Sciatic nerve (tissue), 2 donors: ENCODE data around the gene GAK. TPM values are rescaled to one million over a fixed set of nuclear protein-coding genes. Genes with fewer than 3 reads are reported as not detected.

Source experiments
- ATAC-seq: fragments of 200-7000 bp; cut with Tn5 transposase; one replicate; pipeline ENCODE4 v1.9.1; 2020; ENCODE audit warnings: mild to moderate bottlenecking, moderate library complexity
- DNase-seq: peaks from one replicate; pipeline ENCODE4 v3.0.0-alpha.2; 2020; ENCODE audit warnings: low spot score
- intact Hi-C: fragments of 100-400 bp; cut with DNase I; formaldehyde crosslinking; loops from one replicate; pipeline ENCODE4 v1.14.2; 2022
- total RNA-seq: library from RNA; stranded (reverse); fragmentation: NEBNext Ultra II Directional; extraction: Animal tissue kit (Norgen Biotek cat#: 25700); gene quantifications from one replicate; pipeline ENCODE4 v1.2.1, GENCODE V29; 2021
- donor health status: DM: no; HTN: no; CAD: no.
- donor health status: DM: no; HTN: no; CAD: no.

Gene GAK
- total RNA-seq, 1 donor from 2014 or later, result 96.6 TPM

- ATAC-seq, result no peak
- DNase-seq, result no peak
- intact Hi-C loops, result no loop called here
Observed at GRCh38 chr4:829291-829690, 102.8 kb downstream of the GAK start.

GRCh38 chr4:828641-829271 lies 103.4 kb downstream of the GAK start:
- ATAC-seq, result no peak
- intact Hi-C loops, result no loop called here
- no peak for DNase-seq

- intact Hi-C loops, result no loop called here
- ATAC-seq, result no peak
- DNase-seq, result no peak
Observed at GRCh38 chr4:827209-828081, 104.7 kb downstream of the GAK start.

DNA sequence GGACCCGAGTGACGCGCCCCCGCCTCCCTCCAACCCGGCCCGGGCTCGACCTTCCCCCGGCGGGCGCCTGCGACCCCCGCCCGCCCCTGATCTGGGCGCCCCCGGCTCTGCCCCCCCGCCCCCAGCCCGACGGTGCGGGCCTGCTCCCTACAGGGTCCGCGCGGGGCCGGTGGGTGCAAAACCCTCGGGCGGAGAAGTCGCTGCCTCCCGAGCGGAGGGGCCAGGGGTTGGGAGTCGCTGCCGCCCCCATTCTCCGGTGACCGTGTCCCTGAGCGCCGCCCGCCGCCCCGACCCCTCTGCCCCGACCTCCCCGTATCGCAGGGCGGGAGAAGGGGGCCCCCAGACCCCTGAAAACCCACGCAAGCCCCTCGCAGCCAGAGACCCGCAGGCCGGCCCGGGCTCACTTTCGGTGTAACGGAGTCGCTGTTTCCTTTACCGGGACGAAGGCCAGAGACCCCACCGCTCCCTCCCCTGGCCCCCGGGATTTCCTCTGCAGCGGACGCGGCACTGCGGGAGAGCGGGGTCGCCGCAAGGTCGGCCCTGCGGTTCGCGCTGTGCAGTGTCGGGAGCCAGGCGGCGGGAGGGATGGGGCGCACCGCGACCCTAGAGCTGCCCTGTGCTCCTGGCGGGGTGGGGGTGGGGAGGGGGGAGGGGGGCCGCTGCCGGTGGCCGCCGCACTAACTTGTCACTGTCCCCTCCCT lies 105.5 kb downstream of the GAK start:
- intact Hi-C loops, result no loop called here
- no peak for ATAC-seq
- no peak for DNase-seq

DNA sequence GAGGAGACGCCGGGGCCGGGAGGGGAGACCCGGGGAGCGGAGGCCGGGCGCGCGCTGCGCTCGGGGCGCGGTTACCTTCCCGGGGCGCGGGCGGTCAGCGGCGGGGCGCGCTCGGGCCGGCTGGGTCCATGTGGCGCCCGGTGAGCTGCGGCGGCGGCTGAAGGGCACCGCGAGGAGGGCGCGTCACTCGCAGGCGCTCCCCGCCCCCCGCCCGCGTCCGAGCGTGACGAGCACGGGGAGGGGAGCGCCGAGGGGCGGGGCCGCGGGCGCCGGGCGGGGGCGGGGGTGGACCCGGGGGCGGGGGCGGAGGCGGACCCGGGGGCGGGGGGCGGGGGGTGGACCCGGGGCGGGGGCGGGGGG lies 106.2 kb downstream of the GAK start, which contains the start of gene CPLX1:
TSS of gene CPLX1 (minus strand) at position 159 of the 360 bp plus-strand sequence. CDS start 1,607 bp downstream, outside the sequence.
- DNase-seq (no peak), ATAC-seq (no peak)
- intact Hi-C loops, result no loop called here

DNA sequence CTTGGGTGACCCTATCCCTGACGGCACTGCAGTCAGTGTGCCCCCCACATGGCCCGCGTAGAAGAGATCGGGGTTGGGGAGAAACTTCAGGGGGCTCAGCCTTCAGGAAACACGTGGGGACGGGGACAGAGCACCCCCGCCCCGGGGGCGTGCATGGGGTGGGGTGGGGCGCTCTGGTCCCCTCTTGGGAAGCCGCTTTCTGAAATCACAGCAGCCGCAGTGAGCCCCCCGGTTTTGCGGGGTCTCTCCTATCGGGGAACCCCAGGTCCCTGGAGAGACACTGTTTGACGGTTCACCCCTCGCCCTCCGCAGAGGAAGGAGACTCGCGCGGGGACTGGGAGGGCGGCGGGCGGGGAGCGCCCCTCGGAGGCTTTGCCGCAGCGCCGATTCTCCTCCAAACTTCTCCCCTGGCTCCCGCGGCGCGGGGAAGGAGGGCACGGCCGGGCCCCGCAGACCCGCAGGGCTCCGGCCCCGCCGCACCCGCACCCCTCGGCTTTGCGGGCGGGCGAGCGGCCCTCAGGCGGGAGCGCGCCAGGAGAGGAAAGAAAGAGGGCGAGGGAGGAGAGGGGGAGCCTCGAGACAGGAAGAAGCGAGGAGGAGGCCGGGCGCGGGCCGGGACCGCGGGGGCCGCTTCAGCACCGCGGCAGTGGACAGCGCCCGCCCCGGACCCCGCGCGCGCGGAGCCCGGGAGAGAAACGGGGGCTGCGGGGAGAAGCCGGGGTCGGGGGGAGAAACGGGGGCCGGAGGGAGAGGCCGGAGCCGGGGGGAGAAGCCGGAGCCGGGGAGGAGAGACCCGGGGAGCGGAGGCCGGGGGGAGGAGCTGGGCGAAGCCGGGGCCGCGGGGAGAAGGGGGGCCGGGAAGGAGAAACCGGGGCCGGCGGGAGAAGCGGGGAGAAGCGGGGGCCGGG lies 106.8 kb downstream of the GAK start:
- DNase-seq (no peak), ATAC-seq (peak; percentile 52)
- intact Hi-C loops, result no loop called here

- no peak for ATAC-seq
- DNase-seq, result no peak
- intact Hi-C loops, result loop anchor here (5.0 kb wide), 1 partner anchor 62 kb away; no protein-coding TSS in a partner anchor
Observed at GRCh38 chr4:824461-825062, 107.6 kb downstream of the GAK start.

DNA sequence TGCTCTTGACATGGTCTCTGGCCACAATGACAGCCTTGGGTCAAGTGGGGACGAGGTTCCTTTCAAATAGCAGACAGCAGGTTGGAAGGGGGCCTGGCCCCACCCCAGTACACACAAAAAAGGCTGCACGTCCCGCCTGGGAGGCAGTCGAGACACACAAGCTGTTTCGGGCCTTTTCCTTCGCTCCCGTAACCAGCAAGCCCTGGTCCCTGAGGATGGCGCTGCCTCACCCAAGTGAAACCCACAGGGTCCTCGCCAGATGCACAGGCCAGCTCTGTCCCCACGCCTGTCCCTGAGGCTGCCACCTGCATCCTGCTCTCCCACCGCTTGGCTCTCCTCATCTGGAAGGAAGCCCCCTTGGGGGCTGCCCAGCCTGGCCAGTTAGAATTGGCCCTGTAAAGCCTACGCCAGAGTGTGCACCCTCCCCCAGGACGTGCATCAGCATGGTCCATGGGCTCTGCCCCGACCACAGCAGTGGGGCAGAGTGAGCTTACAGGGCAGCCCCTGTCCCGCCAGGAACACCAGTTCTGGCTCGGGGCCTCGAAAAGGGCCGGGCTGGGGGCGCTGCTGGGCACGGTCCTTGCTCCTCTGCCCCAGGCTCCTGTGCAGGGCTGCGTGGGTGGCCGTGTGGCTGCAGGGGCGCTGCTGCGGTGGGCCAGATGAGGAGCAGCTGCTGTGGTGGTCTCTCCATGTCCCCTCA lies 108.2 kb downstream of the GAK start:
- DNase-seq, result no peak
- intact Hi-C loops, result loop anchor here (5.0 kb wide), 1 partner anchor 62 kb away; no protein-coding TSS in a partner anchor
- no peak for ATAC-seq

GRCh38 chr4:823176-823760 lies 108.8 kb downstream of the GAK start:
- ATAC-seq (no peak), DNase-seq (no peak)
- intact Hi-C loops, result loop anchor here (5.0 kb wide), 1 partner anchor 61 kb away; no protein-coding TSS in a partner anchor

GRCh38 chr4:822361-823175 lies 109.5 kb downstream of the GAK start:
- intact Hi-C loops, result loop anchor here (5.0 kb wide), 1 partner anchor 60 kb away; no protein-coding TSS in a partner anchor
- ATAC-seq (no peak), DNase-seq (no peak)

- ATAC-seq (no peak), DNase-seq (no peak)
- intact Hi-C loops, result loop anchor here (5.0 kb wide), 1 partner anchor 59 kb away; no protein-coding TSS in a partner anchor
Observed at GRCh38 chr4:821631-822030, 110.5 kb downstream of the GAK start.

- DNase-seq (no peak), ATAC-seq (no peak)
- intact Hi-C loops, result loop anchor here (5.0 kb wide), 1 partner anchor 59 kb away; no protein-coding TSS in a partner anchor
Observed at GRCh38 chr4:821181-821591, 110.9 kb downstream of the GAK start.

DNA sequence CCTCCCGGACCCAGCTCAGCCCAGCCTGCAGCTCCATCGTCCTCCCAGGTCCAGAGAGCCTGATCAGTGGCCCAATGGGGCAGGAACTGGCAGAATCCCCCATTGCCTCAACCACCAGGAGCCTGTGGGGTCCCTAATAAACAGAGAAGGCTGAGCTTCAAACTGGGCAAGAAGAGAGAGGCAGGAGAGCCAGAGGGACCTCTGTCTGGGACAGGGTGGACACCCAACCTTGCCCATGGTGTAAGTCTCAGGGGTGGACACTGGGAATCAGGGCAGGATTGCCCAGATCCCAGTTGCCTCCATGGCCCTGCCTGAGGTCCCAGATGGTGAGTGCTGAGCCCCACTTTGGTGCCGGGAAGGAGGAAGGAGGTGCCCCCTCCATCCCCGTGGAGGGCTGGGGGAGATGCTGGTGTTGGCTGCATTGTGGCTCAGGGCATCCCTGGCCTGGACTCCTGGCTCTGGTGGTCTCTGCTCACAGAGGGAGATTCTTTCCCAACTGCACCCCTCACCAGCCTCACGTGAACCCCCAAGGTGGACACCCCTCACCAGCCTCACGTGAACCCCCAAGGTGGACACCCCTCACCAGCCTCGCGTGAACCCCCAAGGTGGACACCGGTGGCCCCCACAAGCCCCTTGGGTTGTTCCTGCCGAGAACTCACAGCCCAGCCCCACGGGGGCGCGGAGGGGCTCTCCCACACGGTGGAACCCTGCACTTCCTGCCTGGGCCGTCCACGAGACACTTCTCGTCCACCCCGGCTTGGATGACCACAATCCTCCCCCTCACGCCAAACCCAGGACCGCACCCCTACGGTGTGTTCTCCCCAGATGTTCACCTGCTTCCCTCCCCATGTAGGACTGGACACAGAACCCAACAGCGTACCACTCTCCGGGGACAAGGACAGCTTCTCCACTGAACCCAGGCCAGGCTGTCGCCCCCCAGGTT lies 111.6 kb downstream of the GAK start:
- intact Hi-C loops, result loop anchor here (5.0 kb wide), 1 partner anchor 58 kb away; no protein-coding TSS in a partner anchor
- DNase-seq (no peak), ATAC-seq (no peak)

GRCh38 chr4:819401-820229 lies 112.5 kb downstream of the GAK start:
- DNase-seq (no peak), ATAC-seq (no peak)
- intact Hi-C loops, result loop anchor here (5.0 kb wide), 1 partner anchor 57 kb away; no protein-coding TSS in a partner anchor
